IMR-90 (cell line): ENCODE data around the gene LRRFIP1. TPM values are rescaled to one million over a fixed set of nuclear protein-coding genes. Genes with fewer than 3 reads are reported as not detected.

Experiments used
- FOS ChIP-seq: fragments of 150-350 bp; IDR thresholded peaks from 2 replicates; pipeline ENCODE4 v1.6.1; 2016; ENCODE audit warnings: low read depth, low read length
- MXI1 ChIP-seq: IDR thresholded peaks from 2 replicates; pipeline ENCODE4 v1.6.1; 2012; ENCODE audit warnings: low read depth, mild to moderate bottlenecking, low read length, moderate library complexity, borderline replicate concordance
- POLR2A ChIP-seq: IDR thresholded peaks from 2 replicates; pipeline ENCODE4 v1.6.1; 2012; ENCODE audit warnings: mild to moderate bottlenecking, low read depth, low read length
- RAD21 ChIP-seq: IDR thresholded peaks from 2 replicates; pipeline ENCODE4 v1.6.1; 2012; ENCODE audit warnings: low read length, improper control_type of control experiment
- RFX5 ChIP-seq: IDR thresholded peaks from 2 replicates; pipeline ENCODE4 v1.8.0; 2012; ENCODE audit warnings: low read depth, mild to moderate bottlenecking, low read length, moderate library complexity
- polyA plus RNA-seq, 3 experiments: library from polyadenylated mRNA; depleted of rRNA; stranded (reverse); fragments of >200 nt; gene quantifications; 2 replicates each; pipeline ENCODE4 v1.2.3, GENCODE V29; 2012; ENCODE audit warnings: low replicate concordance in 1 of 3
- total RNA-seq: library from RNA; depleted of rRNA; stranded (reverse); fragments of >200 nt; gene quantifications from 2 replicates; pipeline ENCODE4 v1.2.3, GENCODE V29; 2012
- TF ChIP-seq, protein P1 (sequence below): fragments of 150-350 bp; IDR thresholded peaks from 2 replicates; pipeline ENCODE4 v1.6.1; 2017; ENCODE audit warnings: mild to moderate bottlenecking, antibody characterized with exemption, low read length, low read depth

LRRFIP1 gene
- total and polyA plus RNA-seq, 2 of the 4 experiments (the other 2 are of a cell fraction): 52.2 to 54.4 TPM

DNA sequence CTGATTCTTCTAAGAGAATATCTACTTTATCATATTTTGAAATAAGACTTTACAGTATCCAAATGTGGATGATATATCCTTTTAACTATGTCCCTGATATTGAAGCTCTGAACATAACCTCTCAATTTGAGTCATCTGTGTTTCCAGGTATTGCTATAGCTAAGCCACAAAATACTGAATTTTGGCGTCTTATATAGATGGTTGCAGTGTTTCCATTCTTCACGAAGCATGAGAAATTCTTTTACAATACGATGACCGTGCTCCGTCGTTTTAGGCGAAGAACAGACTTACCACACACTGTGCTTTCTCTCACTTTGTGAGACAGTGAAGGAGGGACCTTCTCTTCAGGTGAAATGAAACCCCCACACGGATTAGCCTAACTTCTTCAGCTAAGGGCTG, 45.3 kb downstream of the LRRFIP1 start (continued):
- TF ChIP-seq, protein P1, sequence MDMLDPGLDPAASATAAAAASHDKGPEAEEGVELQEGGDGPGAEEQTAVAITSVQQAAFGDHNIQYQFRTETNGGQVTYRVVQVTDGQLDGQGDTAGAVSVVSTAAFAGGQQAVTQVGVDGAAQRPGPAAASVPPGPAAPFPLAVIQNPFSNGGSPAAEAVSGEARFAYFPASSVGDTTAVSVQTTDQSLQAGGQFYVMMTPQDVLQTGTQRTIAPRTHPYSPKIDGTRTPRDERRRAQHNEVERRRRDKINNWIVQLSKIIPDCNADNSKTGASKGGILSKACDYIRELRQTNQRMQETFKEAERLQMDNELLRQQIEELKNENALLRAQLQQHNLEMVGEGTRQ: no peak
- TF ChIP-seq MXI1 (no peak), POLR2A (no peak), RFX5 (no peak), RAD21 (no peak), FOS (no peak)
